Fibroblast of pulmonary artery (primary cell): ENCODE measurements around the gene STN1.

Experiments used
- DNase-seq: peaks from one replicate; pipeline ENCODE4 v3.0.0-alpha.2; 2010; ENCODE audit warnings: low read depth
- H3K4me3 ChIP-seq: replicated peaks from 2 replicates; pipeline ENCODE4 v1.5.1; 2011; ENCODE audit warnings: low read depth, mild to moderate bottlenecking, control low read depth, low read length, moderate library complexity
- TF ChIP-seq, protein P1 (sequence below): IDR thresholded peaks from 2 replicates; pipeline ENCODE4 v1.5.1; 2011; ENCODE audit warnings: mild to moderate bottlenecking, control low read depth, low read length, inconsistent platforms; ENCODE audit errors: missing control alignments

The STN1 gene

GRCh38 chr10:103951942-103952341, 34.0 kb upstream of the STN1 start:
- DNase-seq = no peak
- H3K4me3 ChIP-seq = no peak overlapping the region
- TF ChIP-seq, protein P1, sequence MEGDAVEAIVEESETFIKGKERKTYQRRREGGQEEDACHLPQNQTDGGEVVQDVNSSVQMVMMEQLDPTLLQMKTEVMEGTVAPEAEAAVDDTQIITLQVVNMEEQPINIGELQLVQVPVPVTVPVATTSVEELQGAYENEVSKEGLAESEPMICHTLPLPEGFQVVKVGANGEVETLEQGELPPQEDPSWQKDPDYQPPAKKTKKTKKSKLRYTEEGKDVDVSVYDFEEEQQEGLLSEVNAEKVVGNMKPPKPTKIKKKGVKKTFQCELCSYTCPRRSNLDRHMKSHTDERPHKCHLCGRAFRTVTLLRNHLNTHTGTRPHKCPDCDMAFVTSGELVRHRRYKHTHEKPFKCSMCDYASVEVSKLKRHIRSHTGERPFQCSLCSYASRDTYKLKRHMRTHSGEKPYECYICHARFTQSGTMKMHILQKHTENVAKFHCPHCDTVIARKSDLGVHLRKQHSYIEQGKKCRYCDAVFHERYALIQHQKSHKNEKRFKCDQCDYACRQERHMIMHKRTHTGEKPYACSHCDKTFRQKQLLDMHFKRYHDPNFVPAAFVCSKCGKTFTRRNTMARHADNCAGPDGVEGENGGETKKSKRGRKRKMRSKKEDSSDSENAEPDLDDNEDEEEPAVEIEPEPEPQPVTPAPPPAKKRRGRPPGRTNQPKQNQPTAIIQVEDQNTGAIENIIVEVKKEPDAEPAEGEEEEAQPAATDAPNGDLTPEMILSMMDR = no peak

DNA sequence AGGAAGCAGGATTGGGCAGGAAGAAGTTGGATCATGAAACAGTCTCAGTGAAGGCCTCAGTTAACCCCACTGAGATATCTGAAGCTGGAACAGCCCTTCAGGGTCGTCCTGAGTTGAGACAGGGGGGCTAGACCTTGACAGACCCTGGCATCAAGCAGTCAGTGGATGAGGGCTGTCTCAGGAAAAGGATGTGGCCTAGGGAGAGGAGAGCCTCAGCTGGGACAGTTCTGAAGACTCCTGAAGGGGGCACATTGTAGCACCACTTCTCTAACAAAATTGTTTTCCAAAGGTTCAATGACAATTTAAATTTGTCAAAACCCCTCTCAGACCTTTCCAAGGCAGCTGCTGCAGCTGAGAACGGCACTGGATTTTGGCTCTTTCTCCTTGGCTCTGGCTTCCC, 33.2 kb upstream of the STN1 start:
- no peak for DNase-seq
- no peak overlapping the region for H3K4me3 ChIP-seq
- TF ChIP-seq, protein P1 = no peak

DNA sequence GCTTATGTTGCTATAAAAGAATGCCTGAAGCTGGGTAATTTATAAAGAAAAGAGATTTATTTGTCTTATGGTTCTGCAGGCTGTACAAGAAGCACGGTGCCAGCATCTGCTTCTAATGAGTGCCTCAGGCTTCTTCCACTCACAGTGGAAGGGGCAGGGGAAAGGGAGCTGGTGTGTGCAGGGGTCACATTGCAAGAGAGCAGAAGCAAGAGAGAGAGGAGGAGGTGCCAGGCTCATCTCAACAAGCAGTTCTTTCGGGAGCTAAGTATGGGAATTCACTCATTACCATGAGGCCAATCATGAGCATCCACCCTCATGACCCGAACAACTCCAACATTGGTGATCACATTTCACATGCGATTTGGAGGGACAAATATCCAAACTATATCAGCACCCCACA, 31.7 kb upstream of the STN1 start:
- no peak for DNase-seq
- TF ChIP-seq, protein P1 = no peak
- no peak overlapping the region for H3K4me3 ChIP-seq

DNA sequence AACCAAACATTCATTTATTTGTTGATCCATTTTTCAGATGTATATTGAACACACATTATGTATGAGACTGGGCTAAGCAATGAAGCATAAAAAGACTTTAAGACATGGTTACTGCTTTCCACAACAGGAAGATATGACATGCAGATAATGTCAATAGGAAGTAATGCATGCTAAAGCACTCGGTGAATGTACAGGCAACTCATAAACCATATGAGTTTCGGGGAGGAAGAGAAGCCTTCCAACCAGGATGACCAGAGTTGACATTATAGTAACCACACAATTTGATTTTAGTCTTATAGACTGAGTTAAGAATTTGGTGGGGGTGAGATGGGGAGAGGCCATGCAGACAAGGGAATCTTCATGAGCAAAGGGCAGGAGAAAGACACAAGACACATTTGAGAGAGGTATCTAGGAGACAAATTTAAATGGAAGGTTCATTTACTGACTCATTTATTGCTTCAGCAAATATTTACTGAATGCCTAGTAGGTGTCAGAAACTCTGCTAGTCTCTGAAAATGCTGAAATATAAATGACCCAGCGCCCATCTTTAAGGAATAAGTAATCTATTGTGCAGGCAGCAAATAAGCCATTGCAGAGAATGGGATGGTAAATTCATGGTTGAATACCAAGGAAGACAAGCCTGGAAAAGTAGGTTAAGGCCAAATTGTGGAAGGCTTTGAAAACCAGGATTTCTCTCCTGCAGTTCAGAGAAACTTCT, 30.0 kb upstream of the STN1 start:
- no peak overlapping the region for H3K4me3 ChIP-seq
- TF ChIP-seq, protein P1 = no peak
- no peak for DNase-seq

GRCh38 chr10:103942866-103943265, 24.9 kb upstream of the STN1 start:
- no peak overlapping the region for H3K4me3 ChIP-seq
- no peak for DNase-seq
- TF ChIP-seq, protein P1 = no peak

GRCh38 chr10:103941801-103942200, 23.8 kb upstream of the STN1 start:
- TF ChIP-seq, protein P1 = no peak

DNA sequence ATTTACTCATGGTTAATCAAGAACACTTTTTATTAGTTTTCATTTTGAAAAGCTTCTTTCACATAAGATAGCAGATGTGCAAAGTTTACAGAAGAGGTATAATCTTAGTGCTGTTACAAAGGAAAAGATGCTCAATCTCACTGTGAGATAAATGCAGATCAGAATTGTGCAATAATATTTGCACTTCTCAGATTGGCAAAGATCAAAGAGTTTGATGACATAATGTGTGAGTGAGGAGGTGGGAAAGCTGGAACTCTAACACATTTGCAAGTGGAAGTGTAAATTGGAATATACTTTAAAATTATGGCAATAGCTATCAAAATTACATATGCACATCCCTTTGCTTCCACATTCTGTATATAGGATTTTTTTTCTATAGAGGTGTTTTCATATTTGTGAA, 21.5 kb upstream of the STN1 start:
- no peak for DNase-seq
- no peak overlapping the region for H3K4me3 ChIP-seq
- TF ChIP-seq, protein P1 = no peak

More at GRCh38 chr10:103941801-103942200, 23.8 kb upstream of the STN1 start:
- no peak overlapping the region for H3K4me3 ChIP-seq
- no peak for DNase-seq
